Ectodermal cell (in vitro differentiated cells): ENCODE results near the gene HSD11B2.
"Not testable (repeated sequence)": the region's sequence is repeated elsewhere in the genome, so short reads cannot be mapped to it uniquely, and the experiment has no call there.

Experiments used
- H3K27ac ChIP-seq: 2 replicates; pipeline ENCODE4 v1.7.0; 2013; ENCODE audit warnings: mild to moderate bottlenecking, low read depth, low read length; ENCODE audit not compliant: insufficient read depth, poor library complexity, severe bottlenecking
- H3K27me3 ChIP-seq: 2 replicates; pipeline ENCODE4 v1.7.0; 2013; ENCODE audit warnings: mild to moderate bottlenecking, low read length; ENCODE audit not compliant: insufficient read depth, control insufficient read depth, poor library complexity, severe bottlenecking
- H3K36me3 ChIP-seq: one replicate; pipeline ENCODE4 v1.7.0; 2013; ENCODE audit warnings: low read length; ENCODE audit not compliant: control insufficient read depth, insufficient read depth
- H3K4me1 ChIP-seq: one replicate; pipeline ENCODE4 v1.7.0; 2013; ENCODE audit warnings: low read length; ENCODE audit not compliant: control insufficient read depth, insufficient read depth
- H3K4me3 ChIP-seq: 2 replicates; pipeline ENCODE4 v1.7.0; 2013; ENCODE audit warnings: low read depth, low read length, control low read depth; ENCODE audit not compliant: insufficient read depth
- H3K9me3 ChIP-seq: 2 replicates; pipeline ENCODE4 v1.7.0; 2013; ENCODE audit warnings: mild to moderate bottlenecking, low read length, moderate library complexity; ENCODE audit not compliant: control insufficient read depth
- WGBS, 2 experiments: methylation state at CpG; one replicate each; pipeline ENCODE4 v1.1.7; 2013; ENCODE audit warnings: missing lambda C conversion rate in 2 of 2; 5-methylcytosine and 5-hydroxymethylcytosine counted together

The HSD11B2 gene

DNA sequence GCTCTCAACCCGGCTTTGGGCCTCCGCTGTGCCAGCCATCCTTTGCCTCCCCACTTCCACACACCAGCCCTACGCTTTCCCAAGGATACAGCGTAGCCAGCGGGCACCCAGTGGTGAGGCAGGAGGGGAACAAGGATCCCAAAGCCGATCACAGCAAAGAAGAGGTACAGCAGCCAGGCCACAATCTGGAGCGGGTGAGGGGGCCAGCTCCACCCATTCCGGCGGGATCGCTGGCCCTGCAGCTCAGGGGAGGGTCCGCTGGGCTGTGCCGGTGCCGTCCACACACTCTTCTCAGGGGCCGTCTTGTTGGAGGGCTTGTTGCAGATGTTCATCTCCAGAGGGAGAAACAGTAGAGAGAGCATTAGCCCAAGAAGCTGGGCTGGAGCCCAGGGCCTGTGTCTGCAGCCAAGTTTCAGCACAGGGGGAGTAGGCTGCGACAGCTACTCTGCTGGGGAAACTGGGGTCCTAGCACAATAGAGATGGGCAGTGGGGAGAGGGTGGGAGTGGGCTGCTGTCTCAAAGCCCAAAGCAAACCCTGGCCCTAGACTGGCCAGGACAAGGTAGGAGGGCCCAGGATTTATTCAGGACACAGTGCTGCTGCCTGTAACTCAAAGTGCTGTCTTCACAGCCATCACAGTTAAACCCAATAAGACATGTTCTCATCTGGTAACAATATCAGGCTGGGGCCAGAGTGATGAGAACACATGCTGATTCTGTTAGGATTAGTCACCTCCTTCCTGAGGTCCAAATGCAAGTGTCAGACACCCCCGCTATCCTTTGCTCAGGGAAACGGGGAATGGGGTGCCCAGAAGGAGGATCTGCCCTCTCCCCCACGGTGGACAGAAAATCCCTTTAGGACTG, 24.6 kb upstream of the HSD11B2 start:
- no peaks in the 10 kb centered on the region for H3K9me3 ChIP-seq
- no peaks in the 10 kb centered on the region for H3K36me3 ChIP-seq
- 87% methylated on average over 18 of the region's 18 CpGs for WGBS, 2 experiments
- H3K4me1 ChIP-seq: peaks cover 14% of the 10 kb centered on the region
- H3K4me3 ChIP-seq: no peak overlapping the region
- H3K27ac ChIP-seq: no peak overlapping the region
- no peaks in the 10 kb centered on the region for H3K27me3 ChIP-seq

DNA sequence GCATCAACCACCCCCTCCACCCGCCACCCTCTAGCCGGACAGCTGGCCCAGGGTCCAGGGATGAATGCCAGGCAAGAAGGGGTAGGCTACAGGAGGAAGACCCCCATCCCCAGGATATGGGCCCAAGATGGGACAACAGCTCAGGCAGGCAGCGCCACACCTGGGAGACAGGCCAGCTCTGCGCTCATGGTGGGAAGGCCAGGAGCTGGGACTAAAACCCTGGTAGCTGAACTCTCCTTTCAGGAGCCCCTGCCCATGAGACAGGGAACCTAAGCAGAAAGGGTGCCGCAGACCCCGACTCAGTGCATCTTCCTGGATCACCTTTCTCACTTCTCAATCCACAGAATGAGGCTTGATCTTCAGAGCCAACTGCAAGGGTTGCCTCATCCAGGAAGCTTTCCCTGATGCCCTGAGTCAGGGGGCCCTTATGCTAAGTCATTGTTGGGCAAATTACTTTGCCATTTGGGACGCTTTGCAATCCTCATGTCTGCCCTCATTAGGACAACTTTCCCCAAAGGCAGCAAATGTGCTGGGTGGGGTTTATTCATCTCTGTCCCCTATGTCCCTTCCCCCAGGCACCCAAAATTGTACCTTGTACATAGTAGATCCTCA, 23.6 kb upstream of the HSD11B2 start:
- no peaks in the 10 kb centered on the region for H3K36me3 ChIP-seq
- no peaks in the 10 kb centered on the region for H3K9me3 ChIP-seq
- WGBS, 2 experiments: 93% methylated on average over 7 of the region's 7 CpGs
- H3K4me1 ChIP-seq: peaks cover 10% of the 10 kb centered on the region
- no peaks in the 10 kb centered on the region for H3K27me3 ChIP-seq
- no peak overlapping the region for H3K4me3 ChIP-seq
- H3K27ac ChIP-seq: no peak overlapping the region

DNA sequence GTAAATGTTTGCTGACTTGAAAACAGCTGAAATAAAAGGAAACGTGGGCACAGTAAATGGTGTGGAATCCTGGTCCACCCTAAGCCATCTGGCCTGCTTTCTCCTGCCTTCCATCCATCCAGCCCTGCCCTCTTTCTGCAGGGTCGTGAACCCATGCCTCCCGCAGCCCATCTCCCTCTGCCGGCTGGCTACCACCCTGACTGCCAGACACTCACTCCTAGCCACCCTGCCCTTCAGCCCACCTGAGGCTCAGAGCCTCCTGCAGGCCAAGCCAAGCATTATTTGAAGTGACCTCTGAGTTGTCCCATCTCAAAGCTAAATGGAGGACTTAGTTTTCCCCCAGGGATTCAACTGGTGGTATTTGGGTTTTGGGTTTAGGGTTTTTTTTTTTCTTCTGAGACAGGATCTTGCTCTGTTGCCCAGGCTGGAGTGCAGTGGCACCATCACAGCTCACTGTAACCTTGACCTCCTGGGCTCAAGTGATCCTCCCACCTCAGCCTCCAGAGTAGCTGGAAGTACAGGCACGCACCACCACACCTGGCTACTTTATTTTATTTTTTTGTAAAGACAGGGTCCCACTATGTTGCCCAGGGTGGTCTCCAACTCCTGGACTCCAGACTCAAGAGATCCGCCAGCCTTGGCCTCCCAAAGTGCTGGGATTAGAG, 23.0 kb upstream of the HSD11B2 start:
- no peaks in the 10 kb centered on the region for H3K36me3 ChIP-seq
- no peak overlapping the region for H3K27ac ChIP-seq
- H3K4me3 ChIP-seq: no peak overlapping the region
- peaks cover 10% of the 10 kb centered on the region for H3K4me1 ChIP-seq
- 80 to 87% methylated on average over 6 of the region's 6 CpGs for WGBS, 2 experiments
- no peaks in the 10 kb centered on the region for H3K27me3 ChIP-seq
- no peaks in the 10 kb centered on the region for H3K9me3 ChIP-seq

DNA sequence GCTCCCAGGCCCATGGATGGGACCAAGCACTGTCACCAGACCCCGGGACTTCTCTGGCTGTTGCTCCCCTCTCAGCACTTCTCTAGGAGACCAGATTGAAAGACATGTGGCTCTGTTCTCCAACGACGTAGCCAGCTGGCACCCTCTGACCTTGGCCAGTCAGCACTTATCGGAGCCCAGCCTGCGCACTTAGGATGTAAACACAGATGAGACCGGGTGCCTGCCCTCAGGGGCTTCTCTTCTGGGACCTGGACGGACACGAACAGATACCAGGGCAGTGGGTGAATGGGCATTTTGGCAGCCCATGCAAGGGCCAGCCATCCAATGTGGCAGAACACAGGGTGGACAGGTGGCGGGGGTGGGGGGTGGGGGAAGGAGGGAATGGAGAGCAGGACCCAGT, 21.3 kb upstream of the HSD11B2 start:
- H3K27me3 ChIP-seq: peaks cover 5% of the 10 kb centered on the region
- H3K9me3 ChIP-seq: no peaks in the 10 kb centered on the region
- WGBS, 2 experiments: 96% methylated on average over 9 of the region's 9 CpGs
- peaks cover 10% of the 10 kb centered on the region for H3K4me1 ChIP-seq
- no peak overlapping the region for H3K4me3 ChIP-seq
- H3K27ac ChIP-seq: no peak overlapping the region
- no peaks in the 10 kb centered on the region for H3K36me3 ChIP-seq

DNA sequence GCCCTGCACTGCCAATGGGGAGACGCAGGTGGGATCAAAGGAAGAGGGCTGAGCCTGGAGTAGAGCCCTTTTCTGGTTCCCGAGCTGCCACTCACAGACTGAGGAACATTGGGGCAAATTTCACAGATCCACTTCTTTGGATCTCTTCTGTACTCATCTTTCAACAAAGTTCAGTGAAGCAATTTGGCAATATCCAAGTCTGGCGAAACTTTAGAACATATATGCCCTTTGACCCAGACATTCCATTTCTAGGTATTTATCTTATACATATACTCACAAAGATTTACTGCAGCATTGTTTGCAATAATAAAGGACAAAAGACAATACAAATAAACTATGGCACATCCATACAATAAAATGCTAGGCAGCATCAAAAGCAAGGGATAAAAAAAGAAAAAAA, 19.6 kb upstream of the HSD11B2 start:
- peaks cover 8% of the 10 kb centered on the region for H3K4me1 ChIP-seq
- 87 to 93% methylated on average over 3 of the region's 3 CpGs for WGBS, 2 experiments
- H3K27me3 ChIP-seq: peaks cover 15% of the 10 kb centered on the region
- no peak overlapping the region for H3K4me3 ChIP-seq
- H3K9me3 ChIP-seq: no peaks in the 10 kb centered on the region
- H3K27ac ChIP-seq: no peak overlapping the region
- no peaks in the 10 kb centered on the region for H3K36me3 ChIP-seq

DNA sequence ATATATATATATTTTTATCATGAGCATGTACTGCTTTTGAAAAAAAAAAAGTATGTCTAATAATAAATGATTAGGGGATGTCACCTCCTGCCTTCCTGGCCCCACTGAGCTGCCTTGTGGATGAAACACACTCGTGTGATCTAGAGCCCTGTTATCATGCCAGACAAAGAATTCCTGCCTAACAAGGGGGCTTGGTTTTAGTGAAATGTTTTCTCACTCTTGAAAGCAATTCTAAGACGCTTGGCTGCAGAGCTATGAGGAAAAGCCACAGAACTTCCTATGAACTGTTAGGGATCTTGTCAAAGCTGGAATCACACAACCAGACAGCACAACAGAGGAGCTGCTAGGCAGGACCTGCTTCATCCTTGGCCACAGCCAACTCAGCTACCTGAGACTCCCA, 18.6 kb upstream of the HSD11B2 start:
- H3K27me3 ChIP-seq: peaks cover 17% of the 10 kb centered on the region
- no peak overlapping the region for H3K4me3 ChIP-seq
- H3K4me1 ChIP-seq: no peaks in the 10 kb centered on the region
- H3K9me3 ChIP-seq: no peaks in the 10 kb centered on the region
- no peak overlapping the region for H3K27ac ChIP-seq
- H3K36me3 ChIP-seq: no peaks in the 10 kb centered on the region
- 80% methylated on average over 2 of the region's 2 CpGs for WGBS, 2 experiments

DNA sequence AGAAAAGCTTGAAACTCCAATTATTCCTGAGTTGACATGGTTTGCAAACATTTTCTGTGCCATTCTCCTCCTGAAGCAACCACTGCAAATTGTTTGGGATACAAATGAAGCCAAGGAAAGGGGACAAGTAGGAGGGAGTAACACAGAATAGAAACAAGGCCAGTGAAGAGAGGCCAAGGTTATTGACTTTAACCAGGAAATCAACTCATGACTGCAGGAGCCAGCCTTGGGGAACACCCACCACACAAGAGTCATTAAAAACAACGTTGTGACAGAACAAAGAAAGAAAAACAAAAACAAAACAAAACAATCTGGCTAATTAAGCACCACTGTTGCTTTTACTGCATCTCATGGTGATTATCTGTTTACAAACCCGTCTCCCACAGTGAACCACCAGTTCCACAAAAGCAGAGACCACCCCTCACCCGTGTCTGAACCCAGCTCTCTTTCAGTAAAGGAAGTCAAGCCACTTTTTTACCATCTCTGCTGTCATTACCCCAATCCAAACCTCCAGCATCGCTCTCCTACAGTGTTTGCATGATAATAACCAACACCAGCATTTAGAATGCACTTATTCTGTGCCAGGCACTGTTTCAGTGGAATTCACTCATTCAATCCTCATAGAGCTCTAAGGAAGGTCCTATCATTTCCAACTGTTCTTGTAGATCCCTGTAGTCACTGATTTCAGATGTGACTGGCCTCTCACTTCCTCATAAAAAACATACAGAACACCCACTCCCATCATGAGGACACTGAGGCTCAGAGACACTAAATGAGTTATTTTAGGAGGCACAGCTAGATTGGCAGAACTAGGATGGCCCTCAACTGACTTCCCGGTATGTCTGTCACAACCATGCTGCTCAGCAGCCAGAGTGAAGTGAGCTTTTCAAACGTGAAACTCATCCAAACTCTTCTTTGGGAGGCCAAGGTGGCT, 16.7 kb upstream of the HSD11B2 start:
- H3K4me1 ChIP-seq: no peaks in the 10 kb centered on the region
- 38 to 40% methylated on average over 6 of the region's 6 CpGs for WGBS, 2 experiments
- peaks cover 20% of the 10 kb centered on the region for H3K27me3 ChIP-seq
- H3K27ac ChIP-seq: no peak overlapping the region
- H3K9me3 ChIP-seq: no peaks in the 10 kb centered on the region
- no peak overlapping the region for H3K4me3 ChIP-seq
- no peaks in the 10 kb centered on the region for H3K36me3 ChIP-seq

DNA sequence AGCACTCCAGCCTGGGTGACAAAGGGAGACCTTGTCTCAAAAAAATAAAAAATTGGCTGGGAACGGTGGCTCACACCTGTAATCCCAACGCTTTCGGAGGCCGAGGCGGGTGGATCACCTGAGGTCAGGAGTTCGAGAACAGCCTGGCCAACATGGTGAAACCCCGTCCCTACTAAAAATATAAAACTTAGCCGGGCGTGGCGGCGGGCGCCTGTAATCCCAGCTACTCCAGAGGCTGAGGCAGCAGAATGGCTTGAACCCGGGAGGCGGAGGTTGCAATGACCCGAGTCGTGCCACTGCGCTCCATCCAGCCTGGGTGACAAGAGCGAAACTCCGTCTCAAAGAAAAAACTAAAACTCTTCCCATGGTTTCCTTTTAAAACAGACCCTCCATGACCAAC, 15.5 kb upstream of the HSD11B2 start:
- Histone ChIP-seq H3K27me3 (peaks cover 20% of the 10 kb centered on the region), H3K4me3 (peak overlapping the region; percentile 64)
- H3K27ac ChIP-seq, H3K4me1 ChIP-seq, H3K36me3 ChIP-seq, H3K9me3 ChIP-seq: not testable (repeated sequence)
- WGBS, 2 experiments: 92 to 93% methylated on average over 19 of the region's 19 CpGs

DNA sequence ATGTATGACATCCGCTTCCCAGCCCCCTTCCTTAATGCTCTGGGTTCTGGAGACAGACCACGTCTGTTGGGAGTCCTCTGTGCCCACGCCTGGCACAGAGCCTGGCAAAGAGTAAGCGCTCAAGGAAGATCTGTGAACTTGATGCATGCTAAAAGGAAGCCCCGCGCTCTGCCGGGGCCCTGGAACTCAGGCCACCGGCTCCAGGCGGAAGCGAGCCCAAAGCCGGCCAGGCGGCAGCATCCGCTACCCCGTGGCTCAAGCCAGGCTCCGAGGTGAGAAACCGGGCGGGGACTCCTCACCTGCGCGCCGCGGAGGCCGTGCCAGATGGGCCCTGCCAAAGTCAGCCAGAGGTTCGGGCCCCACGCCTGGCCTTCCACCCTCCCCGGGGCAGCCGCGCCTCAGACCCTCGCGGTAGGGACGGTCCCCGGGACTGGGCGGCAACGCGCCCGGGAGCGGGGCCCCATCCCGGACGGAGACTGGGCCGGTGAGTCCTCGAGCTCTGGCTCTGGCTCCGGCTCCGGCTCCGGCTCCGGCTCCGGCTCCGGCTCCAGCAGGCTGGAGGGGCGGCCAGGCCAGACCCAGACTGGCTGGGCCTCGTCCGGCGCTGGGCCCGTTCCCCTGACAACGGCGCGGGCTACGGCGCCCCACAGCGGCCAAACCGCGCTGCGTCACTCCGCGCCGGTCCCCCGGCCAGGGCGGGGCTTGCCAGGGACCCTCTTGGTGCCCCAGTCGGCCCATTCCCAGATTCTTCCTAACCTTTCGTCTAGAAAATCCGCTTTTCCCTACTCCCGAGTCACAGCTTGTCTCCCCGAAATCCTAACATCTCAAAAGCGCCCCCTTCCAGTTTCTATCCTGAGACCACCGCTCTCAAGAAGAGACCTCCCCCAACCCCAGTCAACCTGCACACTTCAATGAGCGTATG, 14.8 kb upstream of the HSD11B2 start, which contains the start of gene ZDHHC1:
Gene ZDHHC1, minus strand, starts transcription at position 606 of the 922 bp plus-strand sequence. CDS start 8,702 bp downstream, outside the sequence.
- Histone ChIP-seq H3K4me1 (no peaks in the 10 kb centered on the region), H3K36me3 (no peaks in the 10 kb centered on the region), H3K27ac (no peak within 1 kb of the TSS), H3K4me3 (peak within 1 kb of the TSS; percentile 64), H3K27me3 (peaks cover 20% of the 10 kb centered on the region), H3K9me3 (no peaks in the 10 kb centered on the region)
- WGBS, 2 experiments: 7 to 8% methylated on average over 73 of the region's 73 CpGs
